ENCODE measurements around the gene FUNDC1.

DNA sequence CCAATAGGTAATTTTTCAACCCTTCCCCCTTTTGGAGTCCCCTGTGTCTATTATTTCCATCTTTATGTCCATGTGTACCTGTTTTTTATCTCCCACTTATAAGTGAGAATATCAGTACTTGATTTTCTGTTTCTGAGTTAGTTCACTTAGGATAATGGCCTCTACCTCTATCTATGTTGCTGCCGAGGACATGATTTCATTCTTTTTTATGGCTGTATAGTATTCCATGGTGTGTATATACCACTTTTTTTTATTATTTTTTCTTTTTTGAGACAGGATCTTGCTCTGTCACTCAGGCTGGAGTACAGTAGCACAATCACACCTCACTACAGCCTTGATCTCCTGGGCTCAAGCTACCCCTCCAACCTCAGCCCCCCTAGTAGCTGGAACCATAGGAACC lies 47.6 kb downstream of the FUNDC1 start:
- TF ChIP-seq, protein P1, sequence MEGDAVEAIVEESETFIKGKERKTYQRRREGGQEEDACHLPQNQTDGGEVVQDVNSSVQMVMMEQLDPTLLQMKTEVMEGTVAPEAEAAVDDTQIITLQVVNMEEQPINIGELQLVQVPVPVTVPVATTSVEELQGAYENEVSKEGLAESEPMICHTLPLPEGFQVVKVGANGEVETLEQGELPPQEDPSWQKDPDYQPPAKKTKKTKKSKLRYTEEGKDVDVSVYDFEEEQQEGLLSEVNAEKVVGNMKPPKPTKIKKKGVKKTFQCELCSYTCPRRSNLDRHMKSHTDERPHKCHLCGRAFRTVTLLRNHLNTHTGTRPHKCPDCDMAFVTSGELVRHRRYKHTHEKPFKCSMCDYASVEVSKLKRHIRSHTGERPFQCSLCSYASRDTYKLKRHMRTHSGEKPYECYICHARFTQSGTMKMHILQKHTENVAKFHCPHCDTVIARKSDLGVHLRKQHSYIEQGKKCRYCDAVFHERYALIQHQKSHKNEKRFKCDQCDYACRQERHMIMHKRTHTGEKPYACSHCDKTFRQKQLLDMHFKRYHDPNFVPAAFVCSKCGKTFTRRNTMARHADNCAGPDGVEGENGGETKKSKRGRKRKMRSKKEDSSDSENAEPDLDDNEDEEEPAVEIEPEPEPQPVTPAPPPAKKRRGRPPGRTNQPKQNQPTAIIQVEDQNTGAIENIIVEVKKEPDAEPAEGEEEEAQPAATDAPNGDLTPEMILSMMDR (IDR thresholded peaks at IDR 0.05; ENCODE audit: low read depth, low read length, poor library complexity, severe bottlenecking), result no peak
- no peak for TF ChIP-seq EZH2phosphoT487 (IDR thresholded peaks at IDR 0.05; ENCODE audit: borderline replicate concordance, low read length)
